Retinal pigment epithelial cell (primary cell): ENCODE data around the gene MPIG6B.

ENCODE experiments used
- DNase-seq: peaks from one replicate; pipeline ENCODE4 v3.0.0-alpha.2; 2010; ENCODE audit warnings: low read depth
- H3K4me3 ChIP-seq: 2 replicates; pipeline ENCODE4 v1.5.1; 2011; ENCODE audit warnings: mild to moderate bottlenecking, low read length, control low read depth, moderate library complexity
- TF ChIP-seq, protein P1 (sequence below): conservative IDR thresholded peaks from 2 replicates; pipeline ENCODE4 v1.5.1; 2011; ENCODE audit warnings: low read depth, low read length, control low read depth, inconsistent platforms

MPIG6B gene

DNA sequence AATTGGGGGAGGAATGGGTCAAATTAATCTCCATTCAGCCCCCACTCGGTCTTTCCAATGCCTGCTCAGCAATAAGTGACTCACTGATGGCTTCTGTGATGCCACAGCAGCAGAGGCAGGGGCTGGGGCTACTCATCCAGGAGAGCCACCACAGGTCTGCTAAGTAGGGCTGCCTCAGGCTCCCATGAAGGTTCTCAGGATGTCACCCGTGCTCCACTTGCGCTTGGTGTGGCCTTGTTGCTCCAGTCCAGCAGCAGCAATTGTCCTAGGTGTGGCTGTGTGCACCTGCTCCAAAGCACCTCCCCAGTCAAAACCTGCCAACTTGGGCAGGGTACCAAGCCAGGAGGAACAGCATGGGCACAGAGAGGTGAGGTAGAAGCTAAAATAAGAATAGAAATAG is 1.0 kb upstream of the MPIG6B start:
- TF ChIP-seq, protein P1, sequence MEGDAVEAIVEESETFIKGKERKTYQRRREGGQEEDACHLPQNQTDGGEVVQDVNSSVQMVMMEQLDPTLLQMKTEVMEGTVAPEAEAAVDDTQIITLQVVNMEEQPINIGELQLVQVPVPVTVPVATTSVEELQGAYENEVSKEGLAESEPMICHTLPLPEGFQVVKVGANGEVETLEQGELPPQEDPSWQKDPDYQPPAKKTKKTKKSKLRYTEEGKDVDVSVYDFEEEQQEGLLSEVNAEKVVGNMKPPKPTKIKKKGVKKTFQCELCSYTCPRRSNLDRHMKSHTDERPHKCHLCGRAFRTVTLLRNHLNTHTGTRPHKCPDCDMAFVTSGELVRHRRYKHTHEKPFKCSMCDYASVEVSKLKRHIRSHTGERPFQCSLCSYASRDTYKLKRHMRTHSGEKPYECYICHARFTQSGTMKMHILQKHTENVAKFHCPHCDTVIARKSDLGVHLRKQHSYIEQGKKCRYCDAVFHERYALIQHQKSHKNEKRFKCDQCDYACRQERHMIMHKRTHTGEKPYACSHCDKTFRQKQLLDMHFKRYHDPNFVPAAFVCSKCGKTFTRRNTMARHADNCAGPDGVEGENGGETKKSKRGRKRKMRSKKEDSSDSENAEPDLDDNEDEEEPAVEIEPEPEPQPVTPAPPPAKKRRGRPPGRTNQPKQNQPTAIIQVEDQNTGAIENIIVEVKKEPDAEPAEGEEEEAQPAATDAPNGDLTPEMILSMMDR = no peak
- no peak for DNase-seq
- H3K4me3 ChIP-seq = no peak overlapping the region

DNA sequence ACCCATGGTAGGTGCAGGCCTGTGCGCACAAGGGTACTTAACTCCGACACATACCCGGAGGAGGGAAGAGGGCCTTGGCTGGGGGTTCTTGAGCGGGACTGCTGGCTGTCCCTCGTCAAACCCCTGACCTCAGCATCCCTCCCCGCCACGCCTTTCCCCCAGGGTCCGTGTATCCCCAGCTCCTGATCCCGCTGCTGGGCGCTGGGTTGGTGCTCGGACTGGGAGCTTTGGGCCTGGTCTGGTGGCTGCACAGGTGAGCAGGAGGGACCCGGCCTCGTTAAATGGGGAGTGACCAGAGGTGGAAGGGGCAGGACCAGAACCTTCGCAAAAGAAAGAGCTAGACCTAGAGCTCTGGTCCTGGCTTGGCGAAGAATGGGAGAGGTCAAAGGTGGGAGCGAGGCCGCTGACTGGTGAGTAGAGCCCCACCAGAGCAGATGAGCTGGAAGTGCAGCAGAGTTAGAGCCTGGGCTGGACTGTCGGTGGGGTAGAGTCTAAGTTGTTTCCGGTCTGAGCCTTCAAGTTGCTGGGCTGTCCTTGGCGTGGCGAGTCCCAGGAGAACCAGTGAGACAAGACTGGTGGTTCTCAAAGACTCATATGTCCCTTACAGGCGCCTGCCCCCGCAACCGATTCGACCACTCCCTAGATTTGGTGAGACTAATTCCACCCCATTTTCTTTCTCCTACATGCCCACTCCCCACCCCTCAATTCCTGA is 963 bp downstream of the MPIG6B start:
- DNase-seq = no peak
- no peak overlapping the region for H3K4me3 ChIP-seq
- TF ChIP-seq, protein P1 = no peak

GRCh38 chr6:31725502-31726350 is 2.6 kb downstream of the MPIG6B start:
- DNase-seq = no peak
- no peak overlapping the region for H3K4me3 ChIP-seq
- TF ChIP-seq, protein P1 = no peak

DNA sequence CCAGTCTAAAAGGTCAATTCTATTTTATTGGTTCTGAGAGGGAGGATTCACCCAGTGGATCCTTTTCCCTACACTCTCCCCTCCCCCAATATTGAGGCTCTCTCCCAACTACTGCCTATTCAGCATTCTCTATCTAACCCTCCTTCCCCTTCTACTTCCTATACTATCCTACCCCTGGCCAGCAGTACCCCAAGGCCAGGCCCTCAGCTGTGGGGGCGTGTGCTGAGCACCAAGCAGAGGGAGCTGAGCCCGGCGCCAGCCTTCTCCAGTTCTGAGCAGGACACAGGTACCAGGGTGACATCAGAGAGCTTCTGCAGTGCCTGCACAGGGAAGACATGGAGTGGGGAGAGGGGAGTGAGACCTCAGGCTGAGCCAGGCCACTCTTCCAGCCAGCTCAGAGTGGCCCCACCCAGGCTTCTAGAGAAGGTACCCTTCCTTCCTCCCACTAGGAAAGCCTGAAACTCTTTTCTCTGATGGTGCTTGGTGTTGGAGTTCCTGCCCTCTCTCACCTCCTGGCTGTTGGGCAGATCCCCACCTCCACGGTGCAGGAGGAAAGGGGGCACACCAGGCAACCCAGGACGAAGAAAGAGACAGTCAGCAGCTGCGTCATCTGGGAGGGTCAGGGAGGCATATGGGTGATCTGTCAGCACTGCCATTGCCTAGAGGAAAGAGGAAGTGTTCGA is 4.0 kb downstream of the MPIG6B start:
- TF ChIP-seq, protein P1 = no peak
- no peak overlapping the region for H3K4me3 ChIP-seq
- no peak for DNase-seq

GRCh38 chr6:31727717-31728671 is 4.8 kb downstream of the MPIG6B start:
- TF ChIP-seq, protein P1 = no peak
- peak overlapping the region; percentile 72 for H3K4me3 ChIP-seq
- DNase-seq = no peak

DNA sequence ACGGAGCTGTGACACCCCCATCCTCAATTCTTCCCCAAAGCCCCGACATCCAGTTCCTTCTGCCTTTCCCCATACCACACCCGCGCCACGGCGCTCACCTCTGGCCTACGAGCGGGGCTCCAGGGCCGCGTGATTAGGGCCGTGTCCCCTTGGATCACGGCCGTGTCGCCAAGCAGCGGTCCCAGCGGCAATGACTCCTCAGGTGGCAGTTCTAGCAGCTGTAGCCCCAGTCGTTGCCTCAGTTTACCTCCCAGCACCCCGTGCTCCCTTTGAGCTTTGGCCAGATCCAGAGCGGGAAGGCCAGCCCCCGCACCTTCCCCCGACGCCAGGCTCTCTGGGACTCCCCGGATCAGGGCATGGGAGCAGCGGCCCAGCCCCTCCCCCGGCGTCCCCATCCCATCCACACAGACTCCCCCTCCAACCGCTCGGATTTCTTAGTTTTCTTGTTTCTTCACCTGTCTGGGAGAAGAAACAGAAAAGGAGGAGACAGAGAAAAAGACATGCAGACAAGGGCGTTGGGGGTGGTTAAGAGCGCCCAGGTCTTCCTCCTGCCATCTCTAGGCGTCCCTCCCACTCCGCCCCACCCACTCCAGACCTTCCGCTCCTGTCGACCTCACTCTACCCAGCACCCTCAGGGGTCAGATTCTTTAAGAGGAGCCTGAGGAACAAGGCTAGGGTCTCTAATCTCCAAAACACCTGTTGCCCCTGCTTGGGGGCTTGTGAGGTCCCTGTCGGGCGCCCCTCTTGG is 5.8 kb downstream of the MPIG6B start, which contains the start of gene DDAH2:
Gene DDAH2, minus strand, starts transcription at position 533 of the 748 bp plus-strand sequence. Its CDS starts 138 bp downstream, at position 395.
- H3K4me3 ChIP-seq = peak within 1 kb of the TSS; percentile 72
- DNase-seq = no peak
- TF ChIP-seq, protein P1 = peak; percentile 57
